Tibial artery (tissue), 4 donors: ENCODE data around the gene LIN54.
A peak's percentile ranks its signal among the peaks of the same experiment; 100 is the strongest.

ENCODE experiments used
- DNase-seq, 2 donors: peaks; one replicate each; pipeline ENCODE4 v3.0.0-alpha.2; 2019
- H3K27ac ChIP-seq, 2 donors: fragments of 200-600 bp; sonication (generic) in 1 of 2; 1 replicate in 1 of 2; 2 replicates in 1 of 2; pipeline ENCODE4 v1.5.1; 2018 to 2019; ENCODE audit warnings: mild to moderate bottlenecking in 1 of 2
- H3K27me3 ChIP-seq, 2 donors: fragments of 200-600 bp; sonication (generic) in 1 of 2; one replicate each; pipeline versions ENCODE4 v1.5.1 to v1.6.0; 2016 to 2019
- H3K36me3 ChIP-seq, 3 donors: fragments of 200-600 bp; sonication (generic) in 2 of 3; one replicate each; pipeline ENCODE4 v1.5.1; 2016 to 2019; ENCODE audit warnings: mild to moderate bottlenecking in 2 of 3
- H3K4me1 ChIP-seq, 4 donors: fragments of 200-600 bp; sonication (generic) in 2 of 4; 1 replicate in 3 of 4; 2 replicates in 1 of 4; pipeline ENCODE4 v1.5.1; 2016 to 2019
- H3K4me3 ChIP-seq, 2 donors: fragments of 200-600 bp; sonication (generic) in 1 of 2; 1 replicate in 1 of 2; 2 replicates in 1 of 2; pipeline ENCODE4 v1.5.1; 2018 to 2019; ENCODE audit warnings: mild to moderate bottlenecking in 2 of 2
- H3K9me3 ChIP-seq, 3 donors: fragments of 200-600 bp; sonication (generic) in 1 of 3; one replicate each; pipeline ENCODE4 v1.5.1; 2016 to 2019
- CTCF ChIP-seq, 2 experiments: fragments of 200-600 bp in 1 of 2; fragments of 450-650 bp in 1 of 2; IDR thresholded peaks; one replicate each; pipeline ENCODE4 v1.5.1; 2017 to 2019; ENCODE audit warnings: antibody characterized with exemption in 2 of 2, mild to moderate bottlenecking in 1 of 2, moderate library complexity in 1 of 2
- intact Hi-C: fragments of 100-400 bp; cut with DNase I; formaldehyde crosslinking; loops from one replicate; pipeline ENCODE4 v1.15.0; 2023; ENCODE audit warnings: low total_unique reads

LIN54 gene

GRCh38 chr4:82892467-82892802 lies 118.2 kb downstream of the LIN54 start:
- peaks cover 0 to 18% (median 7%) of the 10 kb centered on the region in 3 donors for H3K36me3 ChIP-seq
- DNase-seq = no peak
- no peak for TF ChIP-seq CTCF (IDR thresholded peaks at IDR 0.05)
- no peaks in the 10 kb centered on the region for H3K9me3 ChIP-seq
- peaks cover 0 to 37% (median 17%) of the 10 kb centered on the region in 4 donors for H3K4me1 ChIP-seq
- H3K27me3 ChIP-seq = no peaks in the 10 kb centered on the region
- H3K27ac ChIP-seq = no peak overlapping the region
- H3K4me3 ChIP-seq = no peak overlapping the region
- intact Hi-C loops = no loop called here

GRCh38 chr4:82891707-82892466 lies 118.7 kb downstream of the LIN54 start:
- peaks cover 0 to 18% (median 7%) of the 10 kb centered on the region in 3 donors for H3K36me3 ChIP-seq
- peak overlapping the region; percentile 92 to 93 for H3K27ac ChIP-seq
- intact Hi-C loops = no loop called here
- no peaks in the 10 kb centered on the region for H3K9me3 ChIP-seq
- TF ChIP-seq CTCF (IDR thresholded peaks at IDR 0.05) = no peak
- no peaks in the 10 kb centered on the region for H3K27me3 ChIP-seq
- H3K4me3 ChIP-seq = peak overlapping the region; percentile 80 to 87
- H3K4me1 ChIP-seq = peaks cover 0 to 37% (median 14%) of the 10 kb centered on the region in 4 donors
- no peak for DNase-seq

- H3K27ac ChIP-seq = peak within 1 kb of the TSS; percentile 92 to 93
- intact Hi-C loops = no loop called here
- H3K36me3 ChIP-seq = peaks cover 0 to 18% (median 7%) of the 10 kb centered on the region in 3 donors
- peak; percentile 94 to 97 for DNase-seq
- TF ChIP-seq CTCF (IDR thresholded peaks at IDR 0.05) = peak in 1 of 2 experiments; percentile 4
- H3K9me3 ChIP-seq = no peaks in the 10 kb centered on the region
- H3K27me3 ChIP-seq = no peaks in the 10 kb centered on the region
- peaks cover 0 to 39% (median 19%) of the 10 kb centered on the region in 4 donors for H3K4me1 ChIP-seq
- H3K4me3 ChIP-seq = peak within 1 kb of the TSS; percentile 80 to 87
Observed at GRCh38 chr4:82890901-82891706, 119.5 kb downstream of the LIN54 start, which contains the start of gene SEC31A. SEC31A (minus strand) TSS chr4:82891153; CDS start chr4:82881936, 9,217 bp downstream.

GRCh38 chr4:82890528-82890900 lies 120.1 kb downstream of the LIN54 start:
- no peaks in the 10 kb centered on the region for H3K9me3 ChIP-seq
- H3K4me1 ChIP-seq = peaks cover 0 to 44% (median 22%) of the 10 kb centered on the region in 4 donors
- intact Hi-C loops = no loop called here
- peaks cover 0 to 17% (median 7%) of the 10 kb centered on the region in 3 donors for H3K36me3 ChIP-seq
- peak overlapping the region; percentile 92 to 93 for H3K27ac ChIP-seq
- peak overlapping the region; percentile 80 to 87 for H3K4me3 ChIP-seq
- TF ChIP-seq CTCF (IDR thresholded peaks at IDR 0.05) = no peak
- DNase-seq = no peak
- H3K27me3 ChIP-seq = no peaks in the 10 kb centered on the region

GRCh38 chr4:82889287-82889686 lies 121.3 kb downstream of the LIN54 start:
- TF ChIP-seq CTCF (IDR thresholded peaks at IDR 0.05) = no peak
- peaks cover 0 to 7% (median 7%) of the 10 kb centered on the region in 3 donors for H3K36me3 ChIP-seq
- peaks cover 0 to 50% (median 23%) of the 10 kb centered on the region in 4 donors for H3K4me1 ChIP-seq
- H3K27ac ChIP-seq = peak overlapping the region in 1 of 2 donors; percentile 93
- no peaks in the 10 kb centered on the region for H3K9me3 ChIP-seq
- H3K27me3 ChIP-seq = no peaks in the 10 kb centered on the region
- intact Hi-C loops = no loop called here
- no peak for DNase-seq
- H3K4me3 ChIP-seq = peak overlapping the region; percentile 80 to 87
